Measurements from ENCODE around the gene PAX2. TPM values are rescaled to one million over a fixed set of nuclear protein-coding genes. Genes with fewer than 3 reads are reported as not detected.

PAX2 gene
- total and polyA plus RNA-seq, 2 of the 8 experiments (the other 6 are each of a cell fraction or from before 2014, with no cell fraction given), result 0.02 TPM; not detected in 1

- Histone ChIP-seq H2BK15ac (ENCODE audit: low read length) (no peak overlapping the region), H3K4me2 (ENCODE audit: insufficient read depth in 1 of 2, low read depth in 2 of 2, low read length in 2 of 2) (no peak overlapping the region), H2BK12ac (ENCODE audit: low read depth, low read length) (no peak overlapping the region), H3K4me1 (replicated peaks in 1 of 4; ENCODE audit: control insufficient read depth in 3 of 4, insufficient read depth in 4 of 4, low read length in 3 of 4) (peaks cover 3 to 10% (median 9%) of the 10 kb centered on the region in 4 experiments; a peak in 5 of 7 replicates), H4K91ac (replicated peaks; ENCODE audit: insufficient read length, low read length) (no peak overlapping the region), H2AFZ (ENCODE audit: low read length) (no peak overlapping the region), H3K79me1 (ENCODE audit: low read depth, low read length) (no peaks in the 10 kb centered on the region), H4K20me1 (replicated peaks in 1 of 2; ENCODE audit: control insufficient read depth in 1 of 2, insufficient read depth in 2 of 2, low read length in 2 of 2) (no peaks in the 10 kb centered on the region), H3K4ac (replicated peaks; ENCODE audit: insufficient read length, low read depth, low read length) (no peak overlapping the region), H3K23me2 (ENCODE audit: low read depth, low read length) (no peaks in the 10 kb centered on the region), H3K79me2 (ENCODE audit: control insufficient read depth in 1 of 2, insufficient read depth in 2 of 2, low read length in 2 of 2) (no peaks in the 10 kb centered on the region), H2AK5ac (ENCODE audit: low read depth, low read length) (no peak overlapping the region), H3K36me3 (ENCODE audit: control insufficient read depth in 2 of 4, insufficient read depth in 4 of 4, low read length in 3 of 4) (no peaks in the 10 kb centered on the region), H3K4me3 (ENCODE audit: extremely low read depth in 1 of 4, insufficient read depth in 2 of 4, low read depth in 3 of 4, low read length in 4 of 4) (no peak overlapping the region), H3K27me3 (replicated peaks in 1 of 4; ENCODE audit: control insufficient read depth in 3 of 4, extremely low read depth in 1 of 4, insufficient read depth in 3 of 4, low read length in 3 of 4) (peaks cover 0 to 8% (median 0%) of the 10 kb centered on the region in 4 experiments; a peak in 1 of 7 replicates), H4K8ac (ENCODE audit: extremely low read depth, insufficient read depth, low read length) (no peak overlapping the region), H3K9ac (replicated peaks in 1 of 4; ENCODE audit: extremely low read depth in 1 of 4, low read depth in 3 of 4, low read length in 3 of 4) (no peak overlapping the region), H3K27ac (ENCODE audit: low read depth, low read length) (no peak overlapping the region), H3K18ac (ENCODE audit: extremely low read depth, low read length) (no peak overlapping the region), H2BK5ac (ENCODE audit: low read depth, low read length) (no peak overlapping the region), H2BK120ac (replicated peaks; ENCODE audit: low read depth, low read length) (no peak overlapping the region), H3K23ac (ENCODE audit: insufficient read length) (no peak overlapping the region), H2BK20ac (ENCODE audit: low read length) (no peak overlapping the region), H3K14ac (ENCODE audit: insufficient read length) (no peak overlapping the region), H3K56ac (replicated peaks; ENCODE audit: insufficient read length, low read depth, low read length) (no peak overlapping the region), H4K5ac (ENCODE audit: insufficient read length, low read depth, low read length) (no peak overlapping the region), H3K9me3 (ENCODE audit: insufficient read depth in 2 of 2, low read depth in 1 of 2, low read length in 1 of 2) (no peaks in the 10 kb centered on the region)
- TF ChIP-seq HDAC6 (IDR thresholded peaks at IDR 0.05; ENCODE audit: low read depth, low read length), result no peak
- no peak for TF ChIP-seq TCF12 (IDR thresholded peaks at IDR 0.05; ENCODE audit: low read depth, low read length)
- TF ChIP-seq USF2 (IDR thresholded peaks at IDR 0.05; ENCODE audit: low read length), result no peak
- no peak for TF ChIP-seq TAF7 (optimal IDR thresholded peaks at IDR 0.05; ENCODE audit: borderline replicate concordance, low read depth, low read length)
- TF ChIP-seq NRF1 (IDR thresholded peaks at IDR 0.05; ENCODE audit: low read depth, low read length), result no peak
- no peak for FAIRE-seq
- WGBS, 2 experiments (ENCODE audit: extremely low coverage in 1 of 2, insufficient coverage in 1 of 2, insufficient read length in 1 of 2, insufficient replicate concordance in 2 of 2, low coverage in 1 of 2, low lambda C conversion rate in 2 of 2, missing lambda C conversion rate in 1 of 2), result 87% methylated on average over 8 of the region's 8 CpGs; no CpG with 5 or more reads in 1 of the 2 experiments
- ChIA-PET POLR2A (ENCODE audit: partially characterized antibody) (no interaction called here), CTCF (ENCODE audit: partially characterized antibody) (interaction anchor here (2.5 kb wide), 1 partner anchor 59 kb away, joined by 7 read pairs; no protein-coding TSS in a partner anchor)
- DNase-seq (ENCODE audit: low read depth in 1 of 2, low spot score in 2 of 2), result no peak
Measured at GRCh38 chr10:100774223-100774622, 28.8 kb downstream of the PAX2 start.

All from H1 (cell line).